ENCODE data around the gene SLC8A3.

SLC8A3 gene

DNA sequence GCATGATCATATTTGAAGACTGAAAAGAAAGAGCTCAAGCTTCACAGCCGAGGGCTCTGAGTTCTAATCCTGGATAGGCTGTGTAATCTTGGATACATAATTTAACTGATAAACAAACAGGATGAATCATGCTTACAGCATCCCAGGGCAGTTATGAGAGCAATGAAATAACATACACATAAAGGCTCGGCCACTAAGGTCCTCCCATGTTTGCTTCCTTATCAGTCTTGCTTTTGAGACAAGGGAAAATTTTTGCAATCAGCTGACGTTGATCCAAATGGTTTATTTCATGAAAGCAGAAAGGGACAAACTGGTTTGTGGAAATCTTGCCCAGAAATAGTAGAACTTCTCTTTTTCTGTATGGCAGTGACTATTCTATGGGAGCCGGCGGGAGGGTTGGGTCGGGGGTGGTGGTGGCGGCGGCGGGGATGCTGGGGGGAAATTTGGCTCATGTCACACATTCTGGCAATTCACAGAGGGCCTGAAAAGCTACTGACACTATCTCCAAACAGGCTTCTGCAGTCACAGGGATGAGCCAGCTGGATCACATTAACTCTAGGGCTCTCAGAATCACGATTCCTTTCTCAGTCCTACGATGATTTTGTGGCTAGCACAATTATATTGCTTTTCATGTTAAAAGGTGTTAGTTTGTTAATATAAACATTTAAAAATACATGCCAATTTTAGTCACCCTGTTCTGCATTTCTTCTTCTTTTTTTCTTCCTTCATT is 124.5 kb downstream of the SLC8A3 start:
- DNase-seq: no peak

DNA sequence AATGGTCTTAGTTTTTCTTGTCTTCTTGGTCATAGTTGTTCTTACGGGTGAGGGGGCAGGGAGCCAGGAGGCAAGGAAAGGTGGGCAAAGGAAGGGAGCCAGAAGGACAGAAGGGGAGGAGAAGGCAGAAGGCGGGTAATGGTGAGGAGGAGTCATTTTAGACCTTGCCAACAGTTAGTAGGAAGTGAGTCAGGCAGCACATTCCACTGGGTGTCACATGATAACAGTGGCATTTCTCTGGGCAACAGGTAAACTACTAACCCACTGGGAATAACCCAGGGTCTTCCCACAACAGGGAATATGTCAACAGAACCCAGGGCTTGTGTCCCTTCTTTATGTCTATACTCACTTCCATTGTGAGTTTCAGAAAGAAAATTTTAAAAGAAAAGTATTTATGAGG is 127.6 kb downstream of the SLC8A3 start:
- DNase-seq: no peak

DNA sequence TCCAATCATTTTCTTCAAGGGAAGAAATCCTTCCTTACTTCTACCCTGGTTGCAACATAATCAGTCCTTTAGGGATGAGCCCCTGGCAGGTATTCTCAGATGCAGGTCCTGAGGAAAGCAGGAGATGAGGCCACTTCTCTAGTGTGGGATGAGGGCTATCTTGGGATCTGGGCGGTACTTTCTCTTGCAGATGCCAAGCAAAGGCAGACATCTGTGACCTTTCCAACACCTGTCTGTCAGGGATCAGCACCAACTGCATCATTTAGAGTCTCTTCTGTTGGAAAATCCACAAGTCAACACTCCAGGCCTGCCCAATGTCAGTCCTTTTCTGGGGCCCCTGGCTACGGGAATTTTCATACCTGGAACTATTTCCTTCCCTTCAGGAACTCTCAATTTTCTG is 129.2 kb downstream of the SLC8A3 start:
- no peak for DNase-seq

DNA sequence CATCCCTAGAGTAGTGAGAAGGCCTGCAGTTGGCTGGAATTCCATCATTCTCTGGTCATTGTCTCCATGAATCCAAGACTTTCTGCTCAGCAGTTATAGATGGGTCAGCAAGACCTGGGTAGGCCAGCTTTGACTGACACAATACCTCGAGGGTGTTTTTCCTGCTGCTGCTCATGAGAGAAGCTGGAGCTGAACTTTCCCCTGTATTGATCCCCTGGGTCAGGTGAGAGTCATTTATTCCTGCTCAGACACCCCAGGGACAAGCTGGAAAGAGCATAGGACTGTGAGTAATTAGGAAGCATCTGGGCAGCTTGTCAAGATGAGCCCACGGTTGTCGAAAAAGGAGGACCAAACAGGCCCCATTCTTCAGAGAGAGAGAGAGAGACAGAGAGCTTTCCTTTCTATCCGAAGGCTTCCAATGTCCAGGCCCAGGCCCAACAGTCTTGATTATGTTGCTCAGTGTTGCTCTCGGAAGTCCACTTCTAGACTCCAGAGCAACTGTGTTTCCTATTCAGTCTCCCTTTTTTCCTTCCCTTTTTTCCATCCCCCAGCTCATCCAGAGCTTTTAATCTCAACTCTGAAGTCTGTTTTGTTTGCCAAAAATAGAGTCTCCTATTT is 131.1 kb downstream of the SLC8A3 start:
- DNase-seq: no peak

DNA sequence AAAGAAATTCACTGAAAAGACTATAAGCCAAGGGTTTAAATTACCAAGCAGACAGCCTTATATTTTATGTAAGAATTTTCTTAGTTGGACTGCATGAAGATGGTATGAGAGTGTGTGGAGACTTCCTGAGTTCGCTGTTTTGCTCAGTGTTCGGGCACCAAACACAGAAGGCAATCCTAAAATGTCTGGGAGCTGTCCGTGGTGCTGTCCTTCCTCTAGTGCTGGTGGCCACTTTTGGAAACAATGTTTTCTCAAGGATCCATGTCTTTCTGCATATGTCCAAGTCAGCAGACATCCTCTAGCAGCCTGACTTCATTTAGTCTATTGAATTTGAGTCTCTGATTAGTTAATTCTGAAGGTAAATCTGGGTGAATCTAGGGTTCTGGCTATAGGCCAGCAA is 135.8 kb downstream of the SLC8A3 start:
- DNase-seq: peak in 1 of 2 experiments; percentile 52

DNA sequence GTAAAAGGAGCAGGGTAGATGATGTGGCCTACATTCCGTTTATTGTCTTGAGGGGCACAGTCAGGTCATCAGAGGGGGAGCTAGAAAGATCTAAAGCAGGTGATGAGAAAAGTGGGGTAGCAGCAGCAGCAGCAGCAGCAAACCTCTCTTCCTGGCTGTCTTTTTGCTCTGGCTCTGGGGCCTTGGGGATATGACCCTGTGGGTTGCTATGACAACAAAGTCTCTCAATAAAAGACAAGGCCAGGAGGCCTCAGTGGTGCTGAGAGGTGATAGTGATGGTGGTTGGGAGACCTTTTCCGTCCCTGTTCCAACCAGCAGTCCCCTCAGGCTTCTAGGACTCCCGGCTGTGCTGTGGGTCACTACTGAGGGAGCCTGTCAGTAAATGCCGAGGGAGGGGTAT is 138.6 kb downstream of the SLC8A3 start:
- DNase-seq: no peak

DNA sequence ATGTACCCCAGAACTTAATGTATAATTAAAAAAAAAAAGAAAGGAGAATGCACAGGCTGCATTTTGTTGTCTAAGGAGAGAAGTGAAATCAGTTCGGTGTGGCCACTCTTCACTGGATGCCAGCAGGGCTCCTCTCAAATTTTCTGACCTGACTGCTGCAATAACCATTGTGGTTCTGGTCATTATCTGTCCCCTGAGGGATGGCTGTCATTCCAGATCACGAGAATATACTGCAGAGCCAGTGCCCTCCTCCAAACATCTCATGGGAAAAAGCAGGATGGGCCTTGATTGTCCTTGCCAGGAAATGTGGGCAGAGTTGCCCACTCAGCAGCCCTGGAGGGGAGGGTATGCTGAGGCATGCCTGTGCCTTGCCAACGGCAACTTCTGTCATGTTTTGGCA is 139.1 kb downstream of the SLC8A3 start:
- DNase-seq: no peak

DNA sequence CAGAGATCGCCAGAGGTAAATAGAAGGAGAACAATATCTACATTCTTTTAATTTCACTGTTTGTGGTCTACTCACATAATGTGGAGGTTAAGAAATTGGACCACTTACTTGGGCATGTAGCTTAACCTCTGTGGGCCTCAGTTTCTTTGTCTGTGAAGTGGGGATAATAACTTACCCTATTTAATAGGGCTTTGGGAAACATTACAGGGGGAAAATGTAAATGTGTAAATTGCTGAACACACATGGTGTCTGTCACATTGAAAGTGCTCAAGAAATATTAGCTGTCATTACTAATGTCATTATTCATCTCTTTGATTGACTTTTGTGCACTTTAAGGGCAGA is 140.5 kb downstream of the SLC8A3 start:
- DNase-seq: no peak

DNA sequence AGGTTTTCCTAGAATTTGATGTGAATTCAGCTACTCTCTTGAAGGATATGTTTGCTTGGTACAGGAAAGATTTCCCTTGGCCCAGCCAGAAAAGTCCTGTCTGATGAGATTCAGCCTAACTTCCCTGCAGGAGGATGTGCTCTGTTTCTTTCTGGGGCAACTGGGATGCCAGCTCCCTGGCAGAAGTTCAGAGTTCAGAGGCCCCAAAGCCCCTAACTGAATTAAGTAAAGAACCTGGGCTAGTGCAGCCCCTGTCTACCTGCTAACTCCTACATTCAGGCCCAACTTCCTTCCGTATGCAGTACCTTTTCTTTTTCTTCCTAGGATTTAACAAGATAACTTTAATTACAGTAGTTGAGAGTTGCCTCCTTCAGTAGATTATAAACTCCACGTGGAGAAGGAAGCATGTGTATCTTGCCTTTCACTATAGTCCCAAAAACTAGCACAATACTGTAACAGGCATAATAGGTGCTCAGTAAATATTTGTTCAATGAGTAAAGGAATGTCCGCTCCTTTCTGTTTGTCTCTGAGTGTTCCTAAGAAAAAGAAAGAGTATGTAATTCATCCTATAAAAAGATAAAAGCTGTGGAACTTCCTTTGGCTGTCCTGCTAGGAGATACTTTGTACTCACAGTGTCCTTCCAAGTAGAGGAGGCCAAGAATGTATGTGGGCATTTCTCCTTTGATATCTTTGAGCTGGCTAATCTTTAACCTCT is 141.0 kb downstream of the SLC8A3 start:
- DNase-seq: no peak

DNA sequence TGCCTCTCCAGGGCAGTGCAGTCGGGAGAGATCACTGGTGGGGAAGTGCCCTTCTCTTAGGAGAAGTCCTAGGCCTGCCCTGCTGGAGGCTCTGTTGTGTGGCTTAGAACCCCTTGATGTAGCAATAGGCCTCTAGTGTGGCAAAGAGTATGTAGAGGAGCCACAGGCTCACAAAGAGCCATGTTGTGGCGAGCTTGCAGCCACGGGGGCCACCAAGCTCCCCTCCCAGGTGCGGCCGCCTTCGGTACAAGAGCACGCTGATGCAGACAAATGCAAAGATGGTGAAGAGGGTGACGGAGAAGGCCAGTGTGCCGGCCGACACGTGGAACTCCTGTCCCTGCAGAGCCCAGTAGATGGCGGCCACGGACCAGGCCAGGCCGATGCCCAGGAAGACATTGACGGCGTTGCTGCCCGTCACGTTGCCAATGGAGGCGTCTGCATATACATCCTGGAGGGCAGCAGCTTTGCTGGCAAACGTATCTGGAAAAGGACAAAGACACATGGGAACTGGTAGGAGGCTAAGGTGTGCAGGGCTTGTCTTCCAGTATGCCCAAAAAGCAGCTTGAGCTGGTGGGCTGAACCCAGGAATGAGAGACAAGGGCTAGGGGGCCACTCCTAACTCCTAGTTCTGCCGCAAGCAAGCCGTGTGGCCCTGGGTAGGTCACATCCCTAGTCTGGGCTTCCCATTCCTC is 142.8 kb downstream of the SLC8A3 start:
- DNase-seq: peak; percentile 1 to 14

DNA sequence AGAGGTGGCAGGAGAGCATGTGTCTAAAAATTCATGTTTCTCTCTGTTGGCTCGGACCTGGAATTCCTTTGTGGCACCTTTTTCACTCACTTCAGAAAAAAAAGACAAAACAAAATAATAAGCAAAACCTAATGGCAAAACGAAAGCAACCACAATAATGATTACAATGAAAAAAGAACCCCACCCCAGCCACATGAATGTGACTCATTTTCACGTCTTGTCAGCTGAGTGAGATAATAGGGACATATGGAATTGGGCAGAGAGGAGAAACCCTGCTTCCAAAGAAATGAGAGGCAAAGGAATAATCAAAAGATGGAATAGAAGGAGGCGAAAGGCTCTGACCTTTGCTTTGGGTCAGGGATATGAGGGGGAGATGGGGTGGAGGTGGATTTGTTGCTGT is 143.4 kb downstream of the SLC8A3 start:
- DNase-seq: no peak

DNA sequence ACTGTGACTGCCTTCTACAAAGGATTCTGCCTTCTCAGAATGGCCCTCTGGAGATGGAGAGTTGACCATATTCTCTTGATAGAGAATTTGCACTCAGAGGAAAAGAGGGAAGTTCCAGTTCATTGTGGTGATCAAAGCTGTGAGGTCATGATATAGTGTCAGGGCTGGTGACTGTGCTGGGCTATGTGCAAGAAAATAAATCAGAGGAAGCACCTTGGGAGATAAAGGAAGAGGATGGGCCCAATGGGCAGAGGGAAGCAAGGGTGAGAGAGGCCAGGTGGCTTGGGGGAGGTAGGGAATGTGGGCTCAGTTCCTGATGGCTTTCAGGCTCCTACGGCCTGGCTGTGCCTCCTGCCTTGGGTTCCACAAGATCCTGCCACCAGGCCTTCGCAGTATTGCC is 145.8 kb downstream of the SLC8A3 start:
- no peak for DNase-seq

DNA sequence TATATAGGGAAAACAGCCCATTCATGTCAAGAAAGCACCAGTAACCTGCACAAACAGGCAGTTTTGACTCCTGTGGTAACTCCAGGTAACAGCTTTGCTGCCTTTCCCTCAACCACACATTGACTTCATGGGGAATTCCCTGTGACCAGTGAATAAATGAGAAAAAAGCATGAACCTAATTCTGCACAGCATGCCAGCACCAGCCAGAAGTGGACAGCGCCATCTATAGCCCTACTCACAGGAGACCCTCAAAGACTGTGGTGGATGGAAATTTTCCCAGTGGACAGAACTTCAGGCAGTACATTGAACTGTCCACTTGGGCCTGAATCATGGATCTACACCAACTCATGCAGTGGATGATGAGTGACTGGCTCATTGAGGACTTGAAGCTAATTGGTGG is 152.1 kb downstream of the SLC8A3 start:
- DNase-seq: peak in 1 of 2 experiments; percentile 3

DNA sequence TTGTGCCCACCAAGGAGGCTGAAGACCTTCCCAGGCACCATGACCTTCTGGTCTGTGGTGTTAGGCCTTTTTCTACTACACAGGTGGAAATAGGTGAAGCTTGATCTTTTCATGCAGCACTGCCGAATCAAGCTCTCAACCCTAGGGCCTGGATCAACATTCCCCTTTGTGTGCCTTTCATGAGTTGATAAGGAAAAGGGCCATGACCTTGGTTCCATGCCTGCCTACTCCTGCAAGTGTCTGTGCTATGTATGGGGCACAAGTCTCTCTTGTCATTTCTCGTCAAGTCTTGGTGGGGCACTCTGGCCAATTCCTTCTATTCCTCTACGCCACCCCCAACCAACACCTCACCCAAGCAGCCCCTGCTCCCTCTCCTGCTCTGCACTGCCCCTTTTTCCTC is 154.5 kb downstream of the SLC8A3 start:
- DNase-seq: no peak

DNA sequence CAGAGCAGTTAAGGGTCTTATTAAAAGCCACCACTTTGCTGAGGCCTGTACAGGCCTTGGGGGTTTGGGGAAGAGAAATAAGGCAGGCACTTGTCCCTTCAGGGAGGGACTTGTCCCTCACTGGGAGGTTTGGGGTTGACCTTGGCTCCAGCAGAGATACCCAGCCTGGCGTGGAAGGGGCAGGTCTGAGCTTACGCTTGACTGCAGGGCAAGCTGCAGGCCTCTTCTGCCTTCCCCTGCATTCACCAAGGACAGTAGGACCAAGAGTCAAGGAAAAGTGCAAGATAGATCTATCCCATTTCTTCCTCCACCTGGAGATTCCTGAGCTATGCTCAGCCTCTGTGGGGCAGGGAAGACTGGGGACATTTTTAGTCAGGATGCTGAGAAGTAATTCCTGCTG is 155.2 kb downstream of the SLC8A3 start:
- no peak for DNase-seq

DNA sequence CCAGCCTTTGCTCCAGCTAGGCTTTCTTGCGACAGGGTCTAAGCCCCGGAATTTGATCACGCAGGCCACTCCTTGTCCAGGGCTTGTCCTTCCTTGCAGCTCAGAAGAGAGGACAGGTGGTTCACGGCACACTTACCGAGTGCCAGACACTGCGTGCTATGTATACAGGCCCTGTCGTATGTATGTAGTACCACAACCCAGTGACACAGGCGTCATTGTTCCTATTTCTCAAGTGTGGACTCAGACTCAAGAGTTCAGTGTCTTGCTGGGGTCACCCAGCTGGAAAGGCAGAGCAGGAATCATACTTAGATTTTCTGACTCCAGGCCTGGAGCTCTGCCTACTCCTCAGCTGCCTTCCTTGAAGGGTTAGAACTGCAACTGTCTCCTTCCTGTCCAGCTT is 155.6 kb downstream of the SLC8A3 start:
- DNase-seq: no peak

DNA sequence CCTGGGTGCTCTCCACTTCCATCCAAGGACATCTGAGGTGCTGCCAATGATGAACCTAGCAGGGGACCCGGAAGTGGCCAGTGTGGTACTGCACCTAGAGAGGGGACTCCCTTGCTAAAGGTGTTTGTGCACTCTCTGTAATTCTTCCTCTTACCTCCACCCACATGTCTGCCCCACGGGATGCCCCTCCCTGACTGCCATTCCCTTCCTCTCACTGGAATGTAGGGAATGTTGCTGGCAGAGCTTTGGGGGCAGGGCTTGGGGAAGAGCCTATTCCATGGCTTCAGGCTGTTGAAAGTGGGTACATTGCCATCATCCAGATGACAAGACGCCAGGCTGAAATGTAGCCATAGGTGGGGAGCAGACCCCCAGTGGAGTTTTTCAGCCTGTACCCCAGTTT is 156.3 kb downstream of the SLC8A3 start:
- no peak for DNase-seq

DNA sequence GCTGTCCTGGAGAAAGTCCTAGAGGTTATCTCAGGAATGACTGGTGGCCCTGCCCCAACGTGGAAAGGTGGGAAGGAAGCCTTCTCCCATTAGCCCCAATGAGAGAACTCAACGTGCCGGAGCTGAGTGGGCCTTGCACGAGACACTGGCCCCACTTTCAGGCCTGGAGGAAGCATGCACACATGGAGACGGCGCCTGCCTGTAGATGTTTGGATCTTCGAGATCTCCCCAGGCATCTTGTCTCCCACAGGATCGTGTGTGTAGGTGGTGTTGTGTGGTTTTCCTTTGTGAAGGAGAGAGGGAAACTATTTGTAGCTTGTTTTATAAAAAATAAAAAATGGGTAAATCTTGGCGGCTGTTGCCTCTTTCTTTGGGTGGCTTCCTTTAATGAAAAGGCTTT is 156.7 kb downstream of the SLC8A3 start:
- DNase-seq: no peak

DNA sequence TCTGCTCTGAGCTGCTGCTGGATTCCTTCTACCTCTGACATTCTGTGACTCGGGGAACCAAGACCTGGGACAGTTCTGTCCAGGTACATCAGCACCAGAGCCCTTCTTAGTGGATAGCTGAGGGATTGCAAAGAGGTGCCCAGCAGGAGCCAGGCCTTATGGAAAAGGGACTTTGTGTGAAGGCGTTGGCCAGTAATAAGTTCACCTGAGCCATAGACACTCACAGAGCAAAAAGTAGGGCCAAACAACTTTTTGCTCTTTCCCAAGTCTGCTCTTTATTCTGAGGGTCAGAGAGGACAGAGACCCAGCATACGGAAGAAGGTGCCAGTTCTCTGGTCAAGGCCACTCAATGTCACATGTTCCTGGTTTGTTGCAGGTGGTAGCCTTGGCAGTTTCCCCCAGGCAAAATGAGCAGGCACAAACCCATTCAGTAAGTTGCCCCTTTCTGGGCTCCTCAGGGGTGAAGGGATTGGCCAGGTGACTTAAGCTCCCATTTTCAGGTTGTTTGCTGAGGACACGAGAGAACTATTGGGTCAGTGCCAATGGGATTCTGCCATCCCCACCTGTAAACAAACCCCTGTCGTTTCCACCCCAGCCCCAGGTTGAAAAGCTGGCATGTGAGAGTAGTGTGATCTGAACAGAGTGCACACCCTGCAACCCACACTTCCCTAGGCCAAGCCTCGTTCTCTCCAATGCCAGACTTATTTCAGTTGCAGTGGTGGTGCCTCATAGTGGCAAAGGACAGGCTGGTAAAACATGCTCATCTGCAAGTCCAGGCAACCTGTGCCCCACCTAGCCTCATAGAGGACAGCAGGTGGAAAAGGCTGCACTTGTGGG is 159.2 kb downstream of the SLC8A3 start:
- DNase-seq: no peak

DNA sequence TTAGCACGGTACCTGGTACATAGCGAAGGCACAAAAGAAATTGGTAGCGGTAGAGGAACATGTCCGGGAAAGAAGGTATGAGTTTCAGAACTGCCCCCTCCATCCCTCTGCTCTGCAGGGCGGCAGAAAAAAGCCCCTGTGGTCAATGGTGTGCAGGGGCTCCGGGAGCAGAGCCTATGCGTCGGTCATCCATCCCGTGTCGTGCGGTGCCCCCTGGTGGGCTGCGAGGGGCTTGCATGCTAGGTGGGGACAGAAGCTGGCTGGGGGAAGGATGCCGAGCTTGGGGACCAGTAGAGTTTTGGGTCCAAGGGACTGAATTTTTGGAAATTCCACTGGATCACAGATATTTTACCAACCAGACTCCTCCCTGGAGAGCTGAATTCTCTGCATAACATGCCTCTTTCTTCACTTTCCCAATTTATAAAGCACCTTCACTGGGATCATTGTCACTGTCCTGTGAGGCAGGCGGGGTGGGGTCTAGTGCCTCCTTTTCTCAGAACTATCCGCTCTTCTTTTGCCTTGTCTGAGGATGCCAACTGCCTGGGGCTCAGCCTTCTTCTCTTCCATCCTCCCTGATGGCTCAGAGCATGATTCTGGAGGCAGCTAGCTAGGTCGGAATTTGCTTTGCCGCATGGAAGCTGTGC is 160.8 kb downstream of the SLC8A3 start:
- DNase-seq: peak; percentile 36 to 41

DNA sequence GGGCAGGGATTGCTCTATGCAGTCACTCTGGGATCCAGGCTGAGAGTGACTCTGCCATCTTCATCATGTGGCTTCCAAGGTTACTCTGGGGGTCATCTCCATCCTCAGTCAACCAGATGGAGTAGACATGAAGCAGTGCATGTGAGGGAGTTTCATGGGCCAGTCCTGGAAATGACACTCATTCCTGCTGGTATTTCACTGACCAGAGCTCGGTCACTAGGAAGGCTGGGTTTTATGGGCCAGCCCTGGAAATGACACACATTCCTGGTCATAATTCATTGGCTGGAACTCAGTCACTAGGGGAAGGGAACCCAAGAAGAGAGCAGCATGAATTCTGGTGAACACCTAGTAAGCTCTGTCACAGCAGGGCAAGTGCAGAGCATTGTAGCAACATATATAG is 164.9 kb downstream of the SLC8A3 start:
- DNase-seq: no peak

DNA sequence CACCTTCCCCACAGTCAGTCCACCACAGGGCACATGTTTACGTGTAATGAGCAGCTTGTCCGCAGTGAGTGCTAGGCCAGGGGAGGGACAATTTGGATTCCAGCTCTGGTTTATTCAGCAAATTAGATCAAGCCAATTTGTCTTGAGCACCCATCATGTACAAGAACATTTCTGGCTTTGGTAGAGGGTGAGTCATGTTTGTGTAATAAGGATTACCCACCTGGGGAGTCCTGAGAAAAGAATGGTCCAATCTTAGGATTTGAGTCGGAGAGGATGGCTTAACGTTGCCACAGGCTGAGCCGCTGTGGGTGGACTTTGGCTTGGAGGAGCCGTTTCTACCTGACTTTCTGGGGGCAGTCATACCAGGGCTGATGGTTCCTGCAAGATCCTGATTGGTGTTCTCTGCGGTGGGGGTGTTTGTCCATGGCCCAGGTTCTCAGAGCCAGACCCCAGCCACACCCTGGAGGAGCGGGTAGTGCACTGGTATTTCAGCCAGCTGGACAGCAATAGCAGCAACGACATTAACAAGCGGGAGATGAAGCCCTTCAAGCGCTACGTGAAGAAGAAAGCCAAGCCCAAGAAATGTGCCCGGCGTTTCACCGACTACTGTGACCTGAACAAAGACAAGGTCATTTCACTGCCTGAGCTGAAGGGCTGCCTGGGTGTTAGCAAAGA is 165.8 kb downstream of the SLC8A3 start:
- DNase-seq: no peak

Measured in Kasumi-1 (cell line).